Measurements from ENCODE around the gene AXIN1. TPM values are rescaled to one million over a fixed set of nuclear protein-coding genes. Genes with fewer than 3 reads are reported as not detected.

Gene AXIN1
- total and polyA plus RNA-seq, 2 donors (not counting 3 experiments of a cell fraction or from before 2014, with no cell fraction given), result 8.3 to 21.9 TPM

- dilution Hi-C loops (cut with MboI; ENCODE audit: extremely low pct_ligation_motif_present, low sequenced_read_pairs), result no loop called here
- ChIA-PET CTCF (interaction anchor here (1.8 kb wide), 1 partner anchor 9 kb away, joined by 4 read pairs; no protein-coding TSS in a partner anchor), POLR2A (no interaction called here)
- H3K4me1 ChIP-seq (ENCODE audit: control insufficient read depth, extremely low read depth, insufficient read depth, low read length), result no peaks in the 10 kb centered on the region
- H3K27me3 ChIP-seq (ENCODE audit: control insufficient read depth in 2 of 2, insufficient read depth in 2 of 2, low read length in 2 of 2), result no peaks in the 10 kb centered on the region
- H3K27ac ChIP-seq (ENCODE audit: insufficient read depth, low read depth, low read length), result no peak overlapping the region
- no peak overlapping the region for H3K9ac ChIP-seq (replicated peaks; ENCODE audit: extremely low read depth, insufficient read depth, low read length)
- no peaks in the 10 kb centered on the region for H3K9me3 ChIP-seq (replicated peaks; ENCODE audit: control insufficient read depth, insufficient read depth, low read length)
- H3K9me1 ChIP-seq (replicated peaks; ENCODE audit: control insufficient read depth, extremely low read depth, insufficient read depth, low read length), result no peaks in the 10 kb centered on the region
- TF ChIP-seq JUN (IDR thresholded peaks at IDR 0.05; ENCODE audit: borderline replicate concordance, insufficient read depth, insufficient read length, low read depth) (no peak), POLR2AphosphoS5 (IDR thresholded peaks at IDR 0.05; ENCODE audit: insufficient read depth, low read depth, low read length) (no peak), POLR2A (IDR thresholded peaks at IDR 0.05; ENCODE audit: low read depth, low read length) (no peak), MAX (IDR thresholded peaks at IDR 0.05; ENCODE audit: insufficient read depth, insufficient read length) (no peak), EZH2 (IDR thresholded peaks at IDR 0.05; ENCODE audit: borderline replicate concordance, low read depth, low read length, severe bottlenecking) (no peak), FOS (IDR thresholded peaks at IDR 0.05; ENCODE audit: borderline replicate concordance, insufficient read depth, low read length) (no peak), MYC (IDR thresholded peaks at IDR 0.05; ENCODE audit: low read depth, low read length) (no peak), GATA2 (IDR thresholded peaks at IDR 0.05; ENCODE audit: insufficient read depth, insufficient read length, low read depth, low read length) (no peak)
- TF ChIP-seq, protein P1, sequence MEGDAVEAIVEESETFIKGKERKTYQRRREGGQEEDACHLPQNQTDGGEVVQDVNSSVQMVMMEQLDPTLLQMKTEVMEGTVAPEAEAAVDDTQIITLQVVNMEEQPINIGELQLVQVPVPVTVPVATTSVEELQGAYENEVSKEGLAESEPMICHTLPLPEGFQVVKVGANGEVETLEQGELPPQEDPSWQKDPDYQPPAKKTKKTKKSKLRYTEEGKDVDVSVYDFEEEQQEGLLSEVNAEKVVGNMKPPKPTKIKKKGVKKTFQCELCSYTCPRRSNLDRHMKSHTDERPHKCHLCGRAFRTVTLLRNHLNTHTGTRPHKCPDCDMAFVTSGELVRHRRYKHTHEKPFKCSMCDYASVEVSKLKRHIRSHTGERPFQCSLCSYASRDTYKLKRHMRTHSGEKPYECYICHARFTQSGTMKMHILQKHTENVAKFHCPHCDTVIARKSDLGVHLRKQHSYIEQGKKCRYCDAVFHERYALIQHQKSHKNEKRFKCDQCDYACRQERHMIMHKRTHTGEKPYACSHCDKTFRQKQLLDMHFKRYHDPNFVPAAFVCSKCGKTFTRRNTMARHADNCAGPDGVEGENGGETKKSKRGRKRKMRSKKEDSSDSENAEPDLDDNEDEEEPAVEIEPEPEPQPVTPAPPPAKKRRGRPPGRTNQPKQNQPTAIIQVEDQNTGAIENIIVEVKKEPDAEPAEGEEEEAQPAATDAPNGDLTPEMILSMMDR (IDR thresholded peaks at IDR 0.05; ENCODE audit: extremely low read depth in 1 of 2, insufficient read depth in 1 of 2, low read depth in 1 of 2, low read length in 2 of 2), result no peak
- intact Hi-C loops (cut with micrococcal nuclease), result no loop called here
- peaks cover 3 to 38% of the 10 kb centered on the region in 2 experiments for H3K36me3 ChIP-seq (ENCODE audit: control insufficient read depth in 2 of 2, extremely low read depth in 1 of 2, insufficient read depth in 2 of 2, low read length in 2 of 2)
- no TSS peak for BruUV-seq (replicated peaks)
- no peak overlapping the region for H2AFZ ChIP-seq (ENCODE audit: low read depth, low read length)
- DNase-seq (ENCODE audit: low read depth, low spot score) (no peak), FAIRE-seq (no peak)
- no peaks in the 10 kb centered on the region for H4K20me1 ChIP-seq (replicated peaks; ENCODE audit: control insufficient read depth, extremely low read depth, insufficient read depth, low read length)
- peaks cover 6% of the 10 kb centered on the region for H3K79me2 ChIP-seq (ENCODE audit: control insufficient read depth, insufficient read depth, low read length)
- H3K4me3 ChIP-seq (replicated peaks in 1 of 3; ENCODE audit: insufficient read depth in 1 of 3, low read depth in 1 of 3, low read length in 3 of 3), result no peak overlapping the region
- H3K4me2 ChIP-seq (ENCODE audit: insufficient read depth, low read length), result no peak overlapping the region
Measured at GRCh38 chr16:311725-312124, 40.8 kb downstream of the AXIN1 start.

Measured in endothelial cell of umbilical vein (primary cell).